Coronary artery (tissue), 2 donors: ENCODE data around the gene ST8SIA4.

Source experiments
- DNase-seq: peaks from one replicate; pipeline ENCODE4 v3.0.0-alpha.2; 2017; ENCODE audit warnings: low spot score
- H3K27ac ChIP-seq, 2 donors: fragments of 200-600 bp; sonication (generic); one replicate each; pipeline ENCODE4 v1.5.1; 2016 to 2019
- H3K4me3 ChIP-seq: fragments of 200-600 bp; sonication (generic); 2 replicates; pipeline ENCODE4 v1.5.1; 2016; ENCODE audit warnings: mild to moderate bottlenecking, moderate library complexity
- TF ChIP-seq, protein P1 (sequence below): fragments of 200-600 bp; sonication (generic); IDR thresholded peaks from one replicate; pipeline ENCODE4 v1.5.1; 2019; ENCODE audit warnings: antibody characterized with exemption

Gene ST8SIA4

DNA sequence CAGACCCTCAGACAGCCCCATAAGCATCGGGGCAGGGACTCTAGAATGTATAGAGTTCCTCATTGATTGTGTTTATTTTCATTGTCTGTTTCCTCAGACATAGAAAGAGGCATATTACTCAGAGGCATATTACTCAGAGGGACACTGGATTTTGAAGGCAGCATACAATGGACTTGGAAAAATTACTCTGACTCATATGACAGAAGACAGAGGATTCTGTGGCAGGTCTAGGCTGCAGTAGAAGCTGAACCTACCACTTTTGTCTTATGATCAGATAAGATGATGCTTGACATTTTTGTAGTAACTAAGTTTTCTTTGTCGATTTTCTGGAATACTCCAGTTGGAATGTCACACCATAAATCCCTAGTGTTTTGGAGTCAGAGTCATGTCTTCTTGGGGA lies 105.2 kb downstream of the ST8SIA4 start:
- no peak for DNase-seq
- H3K27ac ChIP-seq: no peak overlapping the region
- H3K4me3 ChIP-seq: no peak overlapping the region
- TF ChIP-seq, protein P1, sequence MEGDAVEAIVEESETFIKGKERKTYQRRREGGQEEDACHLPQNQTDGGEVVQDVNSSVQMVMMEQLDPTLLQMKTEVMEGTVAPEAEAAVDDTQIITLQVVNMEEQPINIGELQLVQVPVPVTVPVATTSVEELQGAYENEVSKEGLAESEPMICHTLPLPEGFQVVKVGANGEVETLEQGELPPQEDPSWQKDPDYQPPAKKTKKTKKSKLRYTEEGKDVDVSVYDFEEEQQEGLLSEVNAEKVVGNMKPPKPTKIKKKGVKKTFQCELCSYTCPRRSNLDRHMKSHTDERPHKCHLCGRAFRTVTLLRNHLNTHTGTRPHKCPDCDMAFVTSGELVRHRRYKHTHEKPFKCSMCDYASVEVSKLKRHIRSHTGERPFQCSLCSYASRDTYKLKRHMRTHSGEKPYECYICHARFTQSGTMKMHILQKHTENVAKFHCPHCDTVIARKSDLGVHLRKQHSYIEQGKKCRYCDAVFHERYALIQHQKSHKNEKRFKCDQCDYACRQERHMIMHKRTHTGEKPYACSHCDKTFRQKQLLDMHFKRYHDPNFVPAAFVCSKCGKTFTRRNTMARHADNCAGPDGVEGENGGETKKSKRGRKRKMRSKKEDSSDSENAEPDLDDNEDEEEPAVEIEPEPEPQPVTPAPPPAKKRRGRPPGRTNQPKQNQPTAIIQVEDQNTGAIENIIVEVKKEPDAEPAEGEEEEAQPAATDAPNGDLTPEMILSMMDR: no peak

- no peak overlapping the region for H3K4me3 ChIP-seq
- TF ChIP-seq, protein P1: no peak
- DNase-seq: no peak
- no peak overlapping the region for H3K27ac ChIP-seq
Observed at GRCh38 chr5:100796851-100797250, 106.2 kb downstream of the ST8SIA4 start.

GRCh38 chr5:100794844-100795243 lies 108.2 kb downstream of the ST8SIA4 start:
- no peak for DNase-seq
- Histone ChIP-seq H3K4me3 (no peak overlapping the region), H3K27ac (no peak overlapping the region)
- TF ChIP-seq, protein P1: no peak

GRCh38 chr5:100794218-100794617 lies 108.9 kb downstream of the ST8SIA4 start:
- H3K4me3 ChIP-seq: no peak overlapping the region
- H3K27ac ChIP-seq: no peak overlapping the region
- TF ChIP-seq, protein P1: no peak
- DNase-seq: no peak

- no peak overlapping the region for H3K4me3 ChIP-seq
- TF ChIP-seq, protein P1: no peak
- H3K27ac ChIP-seq: no peak overlapping the region
- no peak for DNase-seq
Observed at GRCh38 chr5:100792781-100793180, 110.3 kb downstream of the ST8SIA4 start.

DNA sequence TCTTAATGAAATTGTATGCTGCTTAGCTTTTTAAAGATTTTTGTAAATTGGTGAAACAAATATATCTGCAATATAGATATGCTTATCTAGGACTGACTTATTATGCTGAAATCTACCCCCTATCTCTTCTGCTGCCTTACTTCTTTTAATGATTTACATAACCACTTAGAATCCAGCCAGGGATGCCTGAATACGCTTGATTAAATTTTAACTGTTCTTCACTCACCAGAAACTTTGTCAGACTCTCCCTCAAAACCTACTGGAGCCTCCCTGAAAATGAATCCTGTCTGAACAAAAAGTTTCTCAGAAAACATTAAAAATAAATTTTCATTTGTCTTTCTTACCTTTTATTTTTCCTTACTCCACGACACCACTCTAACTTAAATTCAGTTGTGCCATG lies 111.7 kb downstream of the ST8SIA4 start:
- TF ChIP-seq, protein P1: no peak
- no peak for DNase-seq
- Histone ChIP-seq H3K4me3 (no peak overlapping the region), H3K27ac (no peak overlapping the region)

- no peak overlapping the region for H3K4me3 ChIP-seq
- no peak overlapping the region for H3K27ac ChIP-seq
- TF ChIP-seq, protein P1: no peak
- DNase-seq: no peak
Observed at GRCh38 chr5:100790951-100791350, 112.1 kb downstream of the ST8SIA4 start.
